NCI-H446 treated with DMSO at 0.1 percent for 48 hours (cell line): ENCODE results near the gene SRXN1.
"Not testable (repeated sequence)": the region's sequence is repeated elsewhere in the genome, so short reads cannot be mapped to it uniquely, and the experiment has no call there.

ENCODE experiments used
- DNase-seq: peaks from one replicate; lab custom pipeline; 2025; lab: John Stamatoyannopoulos, UW

Gene SRXN1

DNA sequence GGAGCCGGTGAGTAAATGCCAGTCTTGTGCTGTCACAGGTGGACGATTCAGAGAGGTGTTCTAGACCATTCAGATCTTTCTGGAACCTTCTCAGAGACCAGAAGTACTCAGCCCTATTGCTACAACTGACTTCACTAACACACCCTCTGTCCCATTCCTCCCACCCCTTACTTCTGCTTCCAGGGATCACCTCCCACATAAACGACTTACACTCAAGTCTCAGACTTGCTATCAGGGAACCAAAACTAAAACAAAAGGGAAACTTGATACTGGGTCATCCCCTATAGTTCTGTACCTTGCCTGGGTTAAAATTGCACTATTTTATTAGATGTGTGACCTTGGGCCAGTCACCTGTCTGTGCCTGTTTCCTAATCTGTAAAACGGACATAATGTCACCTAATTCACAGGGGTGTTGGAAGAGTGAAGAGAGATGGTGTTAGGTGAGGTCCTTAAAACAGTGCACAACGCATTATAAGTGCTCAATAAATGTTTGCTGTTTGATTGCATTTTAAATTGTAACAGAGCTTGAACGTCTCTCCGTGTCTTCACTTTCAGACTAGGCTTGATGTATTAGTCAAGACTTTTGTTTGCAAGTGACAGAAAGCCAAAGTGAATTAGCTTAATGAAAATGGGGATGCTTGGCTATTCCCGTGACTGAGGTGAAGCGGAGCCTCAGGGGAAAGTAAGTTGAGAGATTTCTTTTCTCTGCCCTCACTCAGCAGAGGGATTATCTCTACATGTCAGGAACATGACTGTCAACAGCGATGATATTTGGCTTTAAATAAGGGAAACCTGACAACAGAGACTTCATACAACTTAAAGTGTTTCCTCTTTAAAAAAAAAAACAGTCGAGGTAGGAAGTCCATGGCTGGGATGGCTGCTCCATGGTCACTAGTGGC is 3.0 kb upstream of the SRXN1 start:
- DNase-seq: no peak

DNA sequence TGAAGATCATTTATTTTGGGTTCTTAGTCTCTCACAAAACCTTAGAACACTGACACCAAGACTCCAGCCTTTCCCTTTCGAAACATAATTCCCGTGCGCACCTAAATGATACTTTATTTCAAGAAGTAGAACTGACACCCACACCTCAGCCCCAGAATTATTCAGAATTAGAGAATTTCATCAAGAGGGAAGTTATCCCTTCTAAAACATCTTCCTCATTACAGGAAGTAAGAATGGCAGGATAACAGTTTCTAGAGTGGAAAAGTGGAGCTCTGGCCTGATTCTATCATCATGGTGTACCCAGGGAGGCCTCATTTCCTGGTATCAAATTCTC is 1.4 kb upstream of the SRXN1 start:
- no peak for DNase-seq

DNA sequence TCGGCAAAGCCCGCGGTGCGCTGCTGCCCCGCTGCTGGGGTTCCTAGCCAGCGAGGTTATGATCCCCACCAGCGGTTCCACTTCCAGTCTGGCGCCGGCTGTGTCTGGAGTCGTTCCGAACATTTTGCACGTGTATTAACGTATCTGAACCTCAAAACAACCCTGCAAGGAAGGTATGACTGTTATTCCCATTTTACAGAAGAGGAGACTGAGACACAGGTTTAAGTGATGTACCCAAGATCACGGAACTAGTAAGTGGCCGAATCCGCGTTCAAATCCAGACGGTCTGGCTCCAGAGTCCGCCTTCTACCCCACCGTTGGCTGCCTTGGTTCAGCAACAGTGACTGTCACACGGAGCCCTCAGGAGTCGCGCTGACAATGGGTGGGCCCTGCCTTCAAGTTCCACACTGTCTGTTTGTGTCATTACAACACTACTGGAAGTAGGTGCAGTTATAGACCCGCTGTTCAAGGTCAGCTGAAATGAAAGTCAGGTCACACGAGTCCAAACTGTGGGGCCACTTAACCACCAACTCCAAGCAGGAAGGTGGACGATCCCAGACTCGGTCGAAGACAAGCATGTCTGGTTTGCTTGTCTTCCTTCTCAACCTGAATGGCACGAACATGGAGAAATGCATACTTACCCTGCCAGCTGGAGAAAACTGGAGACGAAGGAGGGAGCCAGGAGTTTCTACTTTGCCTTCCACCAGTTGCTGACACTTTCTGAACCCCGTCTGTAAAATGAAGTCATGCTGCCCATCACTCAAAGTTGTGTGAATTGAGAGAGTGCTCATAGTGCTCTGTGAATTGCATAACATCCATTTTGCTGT is 803 bp upstream of the SRXN1 start:
- no peak for DNase-seq

GRCh38 chr20:652615-653109 is 338 bp downstream of the SRXN1 start:
- no peak for DNase-seq

- no peak for DNase-seq
These were observed 1.0 kb downstream of the SRXN1 start for GRCh38 chr20:651713-652614.

GRCh38 chr20:650954-651353 is 2.0 kb downstream of the SRXN1 start:
- no peak for DNase-seq

- no peak for DNase-seq
These were observed 2.7 kb downstream of the SRXN1 start for GRCh38 chr20:650281-650680.

DNA sequence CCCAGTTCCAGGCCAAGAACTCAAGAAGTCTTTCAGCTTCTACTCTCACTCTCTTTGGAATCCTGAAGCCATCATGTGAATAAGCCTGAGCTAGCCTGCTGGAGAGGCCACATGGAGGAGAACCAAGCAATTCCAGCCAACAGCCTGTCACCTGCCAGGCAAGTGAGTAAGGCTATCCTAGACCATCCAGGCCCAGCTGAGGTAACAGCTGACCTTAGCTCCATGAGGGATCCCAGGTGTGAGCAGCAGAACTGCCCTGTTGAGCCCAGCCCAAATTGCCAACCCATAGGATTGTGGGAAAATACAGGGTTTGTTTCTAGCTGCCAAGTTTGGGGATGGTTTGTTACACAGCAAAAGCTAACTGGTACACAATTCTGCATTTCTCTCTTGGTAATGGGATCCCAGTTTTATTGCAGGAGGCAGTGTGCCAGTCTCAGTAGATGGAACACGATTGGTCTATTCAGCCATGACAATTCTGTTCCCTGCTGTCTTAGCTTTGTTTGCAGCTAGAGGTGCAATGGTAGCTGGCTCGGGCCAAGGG is 5.5 kb downstream of the SRXN1 start:
- DNase-seq: no peak

GRCh38 chr20:646868-647233 is 6.1 kb downstream of the SRXN1 start:
- no peak for DNase-seq

GRCh38 chr20:646107-646867 is 6.7 kb downstream of the SRXN1 start:
- DNase-seq: no peak

GRCh38 chr20:645318-646106 is 7.5 kb downstream of the SRXN1 start:
- peak; percentile 29 for DNase-seq

DNA sequence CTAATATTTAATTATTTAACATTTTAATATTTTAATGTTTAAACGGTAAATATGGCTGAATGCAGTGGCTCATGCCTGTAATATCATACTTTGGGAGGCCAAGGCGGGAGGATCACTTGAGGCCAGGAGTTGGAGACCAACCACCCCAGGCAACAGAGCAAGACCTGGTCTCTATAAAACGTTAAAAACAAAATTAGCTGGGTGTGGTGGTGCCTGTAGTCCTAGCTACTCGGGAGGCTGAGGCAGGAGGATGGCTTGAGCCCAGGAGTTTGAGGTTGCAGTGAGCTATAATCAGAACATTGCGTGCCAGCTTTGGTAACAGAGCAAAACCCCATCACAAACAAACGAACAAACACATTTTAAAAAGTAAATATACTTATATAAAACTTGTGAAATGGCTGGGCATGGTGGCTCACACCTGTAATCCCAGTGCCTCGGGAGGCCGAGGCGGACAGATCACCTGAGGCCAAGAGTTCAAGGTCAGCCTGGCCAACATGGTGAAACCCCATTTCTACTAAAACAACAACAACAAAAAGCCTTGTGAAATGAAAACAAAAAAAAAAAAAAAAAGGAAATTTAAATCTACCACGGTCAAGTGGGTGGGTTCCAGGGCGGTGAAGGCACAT is 8.2 kb downstream of the SRXN1 start:
- no peak for DNase-seq

DNA sequence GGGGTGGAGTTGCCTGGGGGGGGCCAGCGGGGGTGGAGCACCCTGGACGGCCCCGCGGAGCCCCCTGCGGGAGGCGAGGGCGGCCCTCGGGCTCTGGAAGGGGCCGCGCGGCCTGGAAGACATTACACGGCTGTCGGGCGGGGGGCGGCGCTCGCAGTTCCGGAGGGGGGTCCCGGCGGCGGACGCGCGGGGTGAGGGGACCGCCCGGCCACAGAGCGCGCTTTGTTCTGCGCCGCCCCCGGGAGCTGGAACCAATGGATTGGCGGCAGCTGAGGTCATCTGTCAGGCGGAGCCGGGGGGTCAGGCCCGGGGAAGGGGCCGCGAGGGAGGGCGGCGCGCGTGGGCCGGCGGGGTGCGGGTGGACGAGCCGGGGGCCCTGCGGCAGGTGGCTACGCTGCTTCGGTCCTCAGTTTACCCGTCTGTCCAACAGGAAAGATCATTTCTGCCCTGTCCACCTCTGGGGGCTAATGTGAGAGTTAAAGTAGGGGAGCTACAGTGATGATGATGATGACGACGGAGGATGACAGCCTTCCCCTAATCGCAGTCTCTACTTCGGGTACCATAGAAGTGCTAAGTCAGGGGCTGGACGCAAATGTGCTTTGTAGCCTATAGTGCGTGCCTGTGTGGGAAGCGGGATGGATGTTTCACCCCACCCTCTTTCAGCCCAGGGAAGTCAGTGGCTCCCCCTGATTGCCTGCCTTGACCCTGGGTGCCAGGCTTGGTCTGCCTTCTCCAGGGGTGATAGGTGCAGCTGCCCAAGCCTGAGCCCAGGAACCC is 10.4 kb downstream of the SRXN1 start:
- DNase-seq: no peak

GRCh38 chr20:642013-642397 is 11.0 kb downstream of the SRXN1 start:
- not testable (repeated sequence) for DNase-seq

DNA sequence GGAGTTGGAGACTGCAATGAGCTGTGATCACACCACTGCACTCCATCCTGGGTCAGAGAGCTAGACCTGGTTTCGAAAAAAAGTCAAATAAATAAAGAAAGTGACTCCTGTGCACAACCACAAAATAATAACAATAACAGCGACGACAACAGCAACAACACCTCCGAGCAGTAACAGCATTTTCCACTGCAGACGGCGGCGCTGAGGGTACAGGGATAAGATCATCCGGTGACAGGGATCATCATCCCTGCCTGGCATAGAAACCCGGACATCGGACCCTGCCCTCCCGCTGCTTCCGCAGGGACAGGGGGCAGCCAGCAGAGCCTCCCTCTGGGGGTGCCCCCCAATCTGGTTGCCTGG is 11.5 kb downstream of the SRXN1 start:
- DNase-seq: no peak

DNA sequence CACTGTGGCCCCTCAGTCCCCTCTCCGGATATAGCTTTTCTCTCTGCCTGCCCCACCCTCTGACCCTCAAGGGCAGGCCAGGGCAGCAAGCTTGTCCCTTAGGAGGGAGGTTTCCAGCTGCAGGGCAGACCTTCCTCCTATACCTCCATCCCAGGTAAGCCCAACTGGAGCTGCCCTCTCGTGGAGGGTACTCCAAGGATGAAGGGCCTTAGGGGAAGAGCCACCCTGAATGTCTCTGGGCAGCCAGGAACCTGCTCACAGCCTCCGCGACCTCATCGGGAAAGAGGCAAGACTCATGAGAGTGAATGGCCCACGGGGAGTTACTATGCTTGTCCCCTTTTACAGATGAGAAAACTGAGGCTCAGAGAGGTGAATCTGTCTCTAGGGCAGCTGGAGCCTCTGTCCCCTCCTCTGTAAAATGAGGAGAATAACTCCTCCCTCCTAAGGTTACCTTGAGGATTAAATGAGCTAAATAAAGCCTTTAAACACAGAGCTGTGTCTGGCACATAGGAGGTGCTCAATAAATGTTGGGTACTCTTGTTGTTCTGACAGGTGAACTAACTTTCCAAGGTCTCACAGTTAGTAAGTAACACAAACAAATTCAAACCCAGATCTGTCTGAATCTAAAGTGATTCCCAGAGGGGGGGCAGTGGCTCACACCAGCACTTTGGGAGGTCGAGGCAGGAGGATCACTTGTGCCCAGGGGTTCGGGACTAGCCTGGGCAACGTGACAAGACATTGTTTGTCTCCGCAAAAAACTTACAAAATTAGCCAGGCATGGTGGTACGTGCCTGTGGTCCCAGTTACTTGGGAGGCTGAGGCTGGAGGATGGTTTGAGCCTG is 12.1 kb downstream of the SRXN1 start:
- no peak for DNase-seq

- DNase-seq: no peak
These were observed 14.4 kb downstream of the SRXN1 start for GRCh38 chr20:638579-638978.

- no peak for DNase-seq
These were observed 15.4 kb downstream of the SRXN1 start for GRCh38 chr20:637559-637958.
